Vagina (tissue), 2 donors: Measurements from ENCODE around the gene PLXDC1.
"Not testable (repeated sequence)": the region's sequence is repeated elsewhere in the genome, so short reads cannot be mapped to it uniquely, and the experiment has no call there.

Experiments used
- CTCF ChIP-seq, 3 experiments: fragments of 450-650 bp in 2 of 3; fragments of 200-600 bp in 1 of 3; sonication (generic) in 1 of 3; IDR thresholded peaks; one replicate each; pipeline ENCODE4 v1.5.1; 2017 to 2019; ENCODE audit warnings: antibody characterized with exemption in 3 of 3, mild to moderate bottlenecking in 2 of 3, moderate library complexity in 2 of 3
- POLR2A ChIP-seq, 2 donors: fragments of 450-650 bp; IDR thresholded peaks; one replicate each; pipeline ENCODE4 v1.6.1; 2017; ENCODE audit warnings: antibody characterized with exemption in 2 of 2, mild to moderate bottlenecking in 2 of 2, moderate library complexity in 2 of 2
- POLR2AphosphoS5 ChIP-seq, 2 donors: sonication (generic); formaldehyde crosslinking; IDR thresholded peaks; one replicate each; pipeline ENCODE4 v1.9.0; 2017; ENCODE audit warnings: antibody characterized with exemption in 2 of 2, mild to moderate bottlenecking in 2 of 2, low read depth in 1 of 2; ENCODE audit not compliant: insufficient read depth in 1 of 2

DNA sequence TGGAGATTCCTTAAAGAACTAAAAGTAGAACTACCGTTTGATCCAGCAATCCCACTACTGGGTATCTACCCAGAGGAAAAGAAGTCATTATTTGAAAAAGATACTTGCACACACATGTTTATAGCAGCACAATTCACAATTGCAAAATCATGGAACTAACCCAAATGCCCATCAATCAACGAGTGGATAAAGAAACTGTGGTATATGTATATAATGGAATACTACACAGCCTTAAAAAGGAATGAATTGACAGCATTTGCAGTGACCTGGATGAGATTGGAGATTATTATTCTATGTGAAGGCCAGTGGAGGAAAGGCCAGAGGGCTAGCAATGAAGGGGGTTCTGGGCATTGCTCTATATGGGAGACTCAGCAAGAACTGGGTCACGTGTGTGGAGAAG, 99.0 kb downstream of the PLXDC1 start:
- TF ChIP-seq CTCF (IDR thresholded peaks at IDR 0.05); POLR2AphosphoS5 (IDR thresholded peaks at IDR 0.05; ENCODE audit: insufficient read depth in 1 of 2, low read depth in 1 of 2); POLR2A (IDR thresholded peaks at IDR 0.05): not testable (repeated sequence)
